Measurements from ENCODE around the gene LRRC8B. TPM values are rescaled to one million over a fixed set of nuclear protein-coding genes. Genes with fewer than 3 reads are reported as not detected.
"Not testable (repeated sequence)": the region's sequence is repeated elsewhere in the genome, so short reads cannot be mapped to it uniquely, and the experiment has no call there.

The LRRC8B gene
- total and polyA plus RNA-seq, 2 of the 13 experiments (the other 11 are each of a cell fraction or from before 2014, with no cell fraction given): 4.9 to 7.6 TPM

- H3K9me3 ChIP-seq (ENCODE audit: low read length); H3K4me3 ChIP-seq (replicated peaks in 1 of 3; ENCODE audit: insufficient read depth in 1 of 3, low read depth in 2 of 3, low read length in 3 of 3); H2AFZ ChIP-seq (ENCODE audit: low read length); ATAC-seq; H3K79me2 ChIP-seq (ENCODE audit: insufficient read depth, low read length); H4K20me1 ChIP-seq (ENCODE audit: insufficient read depth, low read length); CTCF ChIA-PET (ENCODE audit: low intra/inter-chr PET ratio, low total read pairs); H3K9ac ChIP-seq (ENCODE audit: insufficient read depth, low read depth, low read length); H3K36me3 ChIP-seq (replicated peaks in 1 of 2; ENCODE audit: control insufficient read depth in 1 of 2, insufficient read depth in 2 of 2, low read length in 2 of 2); POLR2A ChIA-PET; FAIRE-seq; BruUV-seq (replicated peaks); DNase-seq (ENCODE audit: low spot score); H3K27ac ChIP-seq (ENCODE audit: extremely low read length, insufficient read depth, low read length); H3K4me2 ChIP-seq (ENCODE audit: low read depth, low read length); in situ Hi-C loops (cut with HindIII; ENCODE audit: extremely low pct_ligation_motif_present, low pct_unique_long_range_greater_than_20kb); intact Hi-C loops (cut with micrococcal nuclease; ENCODE audit: unreplicated experiment): not testable (repeated sequence)
- peaks cover 29% of the 10 kb centered on the region for H3K4me1 ChIP-seq (ENCODE audit: insufficient read depth, low read length)
- 45% methylated on average over 2 of the region's 2 CpGs for WGBS (ENCODE audit: low lambda C conversion rate)
- peaks cover 0 to 35% of the 10 kb centered on the region in 2 experiments; a peak in 4 of 5 replicates for H3K27me3 ChIP-seq (ENCODE audit: control insufficient read depth in 1 of 2, insufficient read depth in 2 of 2, low read length in 2 of 2)
These were observed 105.0 kb downstream of the LRRC8B start for GRCh38 chr1:89629600-89629999.

- Histone ChIP-seq H3K4me3 (replicated peaks in 1 of 3; ENCODE audit: insufficient read depth in 1 of 3, low read depth in 2 of 3, low read length in 3 of 3) (no peak overlapping the region), H3K9me3 (ENCODE audit: low read length) (no peaks in the 10 kb centered on the region), H4K20me1 (ENCODE audit: insufficient read depth, low read length) (no peaks in the 10 kb centered on the region), H3K4me2 (ENCODE audit: low read depth, low read length) (no peak overlapping the region), H3K79me2 (ENCODE audit: insufficient read depth, low read length) (no peaks in the 10 kb centered on the region), H3K27me3 (ENCODE audit: control insufficient read depth in 1 of 2, insufficient read depth in 2 of 2, low read length in 2 of 2) (peaks cover 0 to 36% of the 10 kb centered on the region in 2 experiments; a peak in 4 of 5 replicates), H3K27ac (ENCODE audit: extremely low read length, insufficient read depth, low read length) (no peak overlapping the region), H3K4me1 (ENCODE audit: insufficient read depth, low read length) (peaks cover 29% of the 10 kb centered on the region), H3K9ac (ENCODE audit: insufficient read depth, low read depth, low read length) (no peak overlapping the region), H2AFZ (ENCODE audit: low read length) (no peak overlapping the region), H3K36me3 (replicated peaks in 1 of 2; ENCODE audit: control insufficient read depth in 1 of 2, insufficient read depth in 2 of 2, low read length in 2 of 2) (no peaks in the 10 kb centered on the region)
- POLR2A ChIA-PET: no interaction called here
- in situ Hi-C loops (cut with HindIII; ENCODE audit: extremely low pct_ligation_motif_present, low pct_unique_long_range_greater_than_20kb) (no loop called here), intact Hi-C loops (cut with micrococcal nuclease; ENCODE audit: unreplicated experiment) (no loop called here)
- CTCF ChIA-PET (ENCODE audit: low intra/inter-chr PET ratio, low total read pairs): no interaction called here
- WGBS (ENCODE audit: low lambda C conversion rate): 97% methylated on average over 3 of the region's 3 CpGs
- FAIRE-seq (no peak), ATAC-seq (no peak), DNase-seq (ENCODE audit: low spot score) (no peak)
- BruUV-seq (replicated peaks): no TSS peak
- TF ChIP-seq TP53 (CRISPR knock-in tag; conservative IDR thresholded peaks at IDR 0.05) (no peak), IRF2 (CRISPR knock-in tag; IDR thresholded peaks at IDR 0.05) (no peak), ZNF318 (CRISPR knock-in tag; IDR thresholded peaks at IDR 0.05) (no peak), PRDM10 (CRISPR knock-in tag; IDR thresholded peaks at IDR 0.05; ENCODE audit: low read depth) (no peak), ZNF746 (CRISPR knock-in tag; IDR thresholded peaks at IDR 0.05) (no peak)
These were observed 105.4 kb downstream of the LRRC8B start for GRCh38 chr1:89630048-89630447.
